ENCODE data around the gene CTCF.

Gene CTCF

DNA sequence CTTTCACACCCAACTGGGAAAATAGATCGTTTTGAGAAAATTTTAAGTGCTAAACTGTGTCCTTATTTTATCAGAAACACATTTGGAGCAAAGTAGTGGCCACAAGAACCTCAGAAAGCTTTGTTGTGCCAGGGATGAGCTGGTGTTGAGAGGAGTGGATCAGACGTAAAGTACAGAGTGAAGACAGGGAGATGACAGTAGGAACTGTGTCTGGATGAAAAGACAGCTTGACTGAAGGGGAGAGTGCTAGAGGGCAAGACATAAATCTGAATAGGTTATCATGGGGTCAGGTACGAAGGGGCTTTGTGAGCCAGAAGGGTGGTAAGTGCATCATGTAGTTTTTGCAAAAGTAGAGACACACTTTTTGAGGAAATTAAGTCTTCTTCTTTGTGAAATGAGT is 43.3 kb downstream of the CTCF start:
- no peak for DNase-seq (ENCODE audit: low spot score)

DNA sequence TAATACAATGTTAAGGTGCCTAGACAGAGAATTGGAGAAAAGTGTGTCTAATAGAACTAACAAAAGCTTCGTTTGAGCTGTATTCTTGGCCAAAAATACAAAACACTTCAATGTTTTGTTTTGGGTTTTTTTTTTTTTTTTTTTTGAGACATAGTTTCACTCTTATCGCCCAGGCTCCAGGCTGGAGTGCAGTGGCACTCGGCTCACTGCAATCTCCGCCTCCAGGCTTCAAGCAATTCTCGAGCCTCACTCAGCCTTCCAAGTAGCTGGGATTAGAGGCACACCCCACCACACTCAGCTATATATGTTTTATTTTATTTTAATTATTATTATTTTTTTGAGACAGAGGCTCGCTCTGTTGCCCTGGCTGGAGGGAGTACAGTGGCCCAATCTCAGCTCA is 44.3 kb downstream of the CTCF start:
- DNase-seq (ENCODE audit: low spot score), result no peak

DNA sequence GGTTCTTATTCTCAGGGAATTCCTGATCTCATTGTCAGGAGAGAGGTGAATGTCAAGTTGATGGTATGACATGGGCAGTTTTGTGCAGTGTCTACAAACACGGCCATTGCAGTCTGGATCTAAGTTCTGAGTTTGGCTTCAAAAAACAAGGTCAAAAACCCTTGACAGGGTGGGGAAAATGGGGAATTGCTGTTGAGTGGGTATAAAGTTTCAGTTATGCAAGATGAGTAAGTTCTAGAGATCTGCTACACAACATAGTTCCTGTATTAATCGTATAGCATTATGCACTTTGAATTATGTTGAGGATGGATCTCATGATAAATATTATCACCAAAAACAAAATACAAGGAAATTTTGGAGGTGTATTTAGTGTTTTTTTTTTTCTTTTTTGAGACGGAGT is 46.0 kb downstream of the CTCF start:
- no peak for DNase-seq (ENCODE audit: low spot score)

DNA sequence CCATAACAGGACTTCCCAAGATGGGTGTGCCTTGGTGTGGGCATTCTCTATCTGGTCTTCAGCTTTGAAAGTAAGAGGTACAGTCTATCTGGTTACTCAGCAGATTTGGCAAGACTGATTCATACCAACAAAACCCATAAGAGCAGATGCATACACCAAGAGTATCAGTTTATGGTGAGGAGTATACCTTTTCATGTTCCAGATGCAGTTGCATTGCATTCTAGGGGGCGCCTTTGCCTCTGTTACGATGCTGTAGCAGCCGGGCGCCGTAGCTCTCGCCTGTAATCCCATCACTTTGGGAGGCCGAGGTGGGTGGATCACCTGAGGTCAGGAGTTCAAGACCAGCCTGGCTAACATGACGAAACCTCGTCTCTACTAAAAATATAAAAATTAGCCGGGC is 51.5 kb downstream of the CTCF start:
- DNase-seq (ENCODE audit: low spot score), result no peak

DNA sequence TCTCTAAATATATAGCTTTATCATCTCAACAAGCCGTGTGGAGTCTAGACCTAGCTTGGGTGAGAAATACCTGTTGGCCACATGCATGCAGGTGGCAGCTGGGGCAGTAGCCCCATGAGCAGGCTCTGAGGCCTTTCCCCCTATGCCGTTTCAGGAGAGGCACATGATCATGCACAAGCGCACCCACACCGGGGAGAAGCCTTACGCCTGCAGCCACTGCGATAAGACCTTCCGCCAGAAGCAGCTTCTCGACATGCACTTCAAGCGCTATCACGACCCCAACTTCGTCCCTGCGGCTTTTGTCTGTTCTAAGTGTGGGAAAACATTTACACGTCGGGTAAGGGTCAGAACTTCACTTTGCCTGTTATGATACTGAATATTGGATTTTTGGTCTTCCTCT is 65.9 kb downstream of the CTCF start:
- DNase-seq (ENCODE audit: low spot score), result no peak

DNA sequence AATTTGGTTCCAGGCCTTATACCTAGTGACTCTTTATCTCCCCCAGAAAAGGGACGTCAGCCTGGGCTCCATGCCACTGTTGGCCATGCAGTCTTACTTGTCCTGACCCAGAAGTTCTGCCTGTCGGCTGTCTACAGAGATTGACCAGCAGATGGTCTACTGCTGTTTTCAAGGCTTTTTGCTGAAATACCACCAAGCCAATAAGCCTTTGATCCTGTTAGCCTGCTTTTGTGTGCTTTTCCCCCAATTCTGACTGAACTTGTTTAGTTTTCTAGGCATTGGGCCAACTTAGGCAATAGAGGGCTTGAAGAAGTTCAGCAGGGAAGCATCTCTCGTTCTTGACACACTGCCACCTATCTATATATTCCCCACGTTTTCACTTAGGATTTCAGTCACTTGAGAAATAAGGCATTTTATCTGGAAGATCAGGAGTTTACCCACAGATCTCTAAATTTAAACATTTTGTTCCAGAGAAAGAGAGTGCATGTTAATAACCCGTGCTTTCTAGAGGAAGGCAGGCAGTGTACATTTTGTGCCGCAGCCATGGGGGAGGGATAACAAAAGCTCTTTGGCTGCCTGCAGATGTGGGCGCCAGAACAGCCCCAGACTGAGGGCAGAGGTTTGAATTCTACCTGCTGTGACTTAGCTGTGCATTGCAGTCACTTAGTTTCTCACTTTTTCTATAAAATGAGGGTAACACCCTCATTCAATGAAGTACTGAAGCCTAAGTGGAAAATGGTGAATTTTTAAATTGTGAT is 70.3 kb downstream of the CTCF start:
- no peak for DNase-seq (ENCODE audit: low spot score)

DNA sequence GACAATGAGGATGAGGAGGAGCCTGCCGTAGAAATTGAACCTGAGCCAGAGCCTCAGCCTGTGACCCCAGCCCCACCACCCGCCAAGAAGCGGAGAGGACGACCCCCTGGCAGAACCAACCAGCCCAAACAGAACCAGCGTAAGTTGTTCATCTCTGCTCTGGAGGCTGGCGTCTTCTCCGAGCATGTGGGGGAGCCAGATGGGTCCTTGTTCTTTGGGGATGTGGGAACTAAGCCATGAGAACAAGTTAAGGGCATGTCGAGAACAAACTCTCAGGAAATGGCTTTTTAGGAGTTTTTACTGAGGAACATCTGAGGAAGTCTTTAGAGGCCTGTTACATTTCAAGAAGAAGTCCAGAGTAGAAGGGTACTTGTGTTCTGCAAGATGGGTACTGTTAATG is 74.4 kb downstream of the CTCF start:
- DNase-seq (ENCODE audit: low spot score), result no peak

DNA sequence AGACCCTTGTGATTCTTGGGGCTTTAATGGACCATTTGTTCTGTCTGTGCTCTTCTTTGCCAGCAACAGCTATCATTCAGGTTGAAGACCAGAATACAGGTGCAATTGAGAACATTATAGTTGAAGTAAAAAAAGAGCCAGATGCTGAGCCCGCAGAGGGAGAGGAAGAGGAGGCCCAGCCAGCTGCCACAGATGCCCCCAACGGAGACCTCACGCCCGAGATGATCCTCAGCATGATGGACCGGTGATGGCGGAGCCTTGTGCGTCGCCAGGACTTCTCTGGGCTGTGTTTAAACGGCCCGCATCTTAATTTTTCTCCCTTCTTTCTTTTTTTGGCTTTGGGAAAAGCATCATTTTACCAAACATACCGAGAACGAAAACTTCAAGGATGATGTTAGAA is 75.3 kb downstream of the CTCF start:
- DNase-seq (ENCODE audit: low spot score), result no peak

DNA sequence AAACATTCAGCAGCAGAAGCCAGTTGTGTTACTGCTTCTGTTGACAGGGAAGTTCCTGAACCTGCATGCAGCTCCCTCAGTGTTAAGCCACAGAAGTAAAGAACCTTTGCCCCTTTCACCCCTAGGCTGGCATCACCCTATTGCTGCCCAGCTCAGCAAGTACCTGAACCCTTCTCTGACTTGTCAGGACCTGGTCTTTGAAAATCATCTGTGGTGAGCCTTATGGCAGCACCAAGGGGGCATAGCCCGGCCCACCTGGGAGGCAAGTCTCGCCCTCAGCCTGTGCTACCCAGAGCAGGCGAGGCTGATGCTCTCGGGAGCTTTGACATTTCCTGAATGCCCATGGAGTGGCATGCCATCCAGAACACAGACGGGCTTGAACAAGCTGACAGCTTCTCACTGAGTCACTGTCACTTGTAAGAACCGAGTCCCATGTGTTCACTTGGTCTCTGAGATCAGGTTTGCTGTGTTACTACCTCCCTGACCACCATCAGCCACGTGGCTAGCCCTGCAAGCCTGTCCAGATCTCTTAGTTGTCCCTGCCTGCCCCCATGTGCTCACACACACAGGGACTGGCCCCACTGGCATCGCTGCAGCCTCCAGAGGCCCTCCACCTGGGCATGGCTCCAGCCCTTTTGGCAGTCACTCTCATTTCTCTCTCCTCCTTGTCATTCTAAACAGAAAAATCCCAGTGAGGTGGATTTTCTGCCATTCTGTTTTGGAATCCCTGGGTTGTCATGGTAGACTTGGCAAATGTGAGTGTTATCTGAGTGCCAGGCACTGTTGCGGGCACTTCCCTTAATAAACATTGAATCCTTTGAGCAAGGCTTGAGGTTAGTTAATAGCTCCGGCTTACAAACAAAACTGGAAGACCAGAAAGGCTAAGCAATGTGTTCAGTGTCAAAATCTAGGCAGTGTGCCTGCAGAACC is 79.7 kb downstream of the CTCF start:
- DNase-seq (ENCODE audit: low spot score), result no peak

DNA sequence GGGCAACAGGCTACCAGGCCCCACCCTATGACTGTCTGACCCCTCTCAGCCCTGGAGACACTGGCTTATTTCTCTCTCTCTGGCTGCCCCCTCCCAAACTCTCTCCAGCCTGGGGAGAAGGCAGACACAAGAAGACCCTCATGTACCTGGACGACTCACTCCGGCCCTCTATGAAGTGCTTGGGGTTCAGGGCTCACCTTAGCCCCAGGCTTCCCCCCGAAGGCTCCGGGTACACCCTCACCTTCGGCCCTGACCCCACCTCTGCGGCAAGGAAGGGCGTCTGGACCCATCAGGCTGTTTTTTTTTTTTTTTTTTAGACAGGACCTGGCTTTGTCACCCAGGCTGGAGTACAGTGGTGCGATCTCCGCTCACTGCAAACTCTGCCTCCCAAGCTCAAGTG is 81.7 kb downstream of the CTCF start:
- DNase-seq (ENCODE audit: low spot score), result no peak

GRCh38 chr16:67645397-67646121 is 83.2 kb downstream of the CTCF start:
- no peak for DNase-seq (ENCODE audit: low spot score)

- DNase-seq (ENCODE audit: low spot score), result no peak
Measured at GRCh38 chr16:67647111-67647651, 84.9 kb downstream of the CTCF start.

DNA sequence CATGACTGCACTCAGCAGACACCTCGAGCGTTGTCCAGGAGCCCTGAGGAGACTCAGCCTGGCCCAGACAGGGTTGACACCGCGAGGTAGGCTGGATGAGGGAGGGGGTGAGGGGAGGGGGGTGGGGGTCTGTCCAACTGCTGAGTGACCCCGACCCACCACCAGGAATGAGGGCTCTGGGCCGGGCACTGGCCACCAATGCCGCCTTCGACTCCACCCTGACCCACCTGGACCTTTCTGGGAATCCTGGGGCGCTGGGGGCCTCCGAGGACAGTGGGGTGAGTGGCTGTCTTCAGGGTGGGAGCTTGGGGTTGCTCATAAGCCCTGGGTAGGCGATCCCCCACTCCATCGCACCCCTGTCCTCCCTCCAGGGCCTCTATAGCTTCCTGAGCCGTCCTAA is 85.4 kb downstream of the CTCF start:
- no peak for DNase-seq (ENCODE audit: low spot score)

DNA sequence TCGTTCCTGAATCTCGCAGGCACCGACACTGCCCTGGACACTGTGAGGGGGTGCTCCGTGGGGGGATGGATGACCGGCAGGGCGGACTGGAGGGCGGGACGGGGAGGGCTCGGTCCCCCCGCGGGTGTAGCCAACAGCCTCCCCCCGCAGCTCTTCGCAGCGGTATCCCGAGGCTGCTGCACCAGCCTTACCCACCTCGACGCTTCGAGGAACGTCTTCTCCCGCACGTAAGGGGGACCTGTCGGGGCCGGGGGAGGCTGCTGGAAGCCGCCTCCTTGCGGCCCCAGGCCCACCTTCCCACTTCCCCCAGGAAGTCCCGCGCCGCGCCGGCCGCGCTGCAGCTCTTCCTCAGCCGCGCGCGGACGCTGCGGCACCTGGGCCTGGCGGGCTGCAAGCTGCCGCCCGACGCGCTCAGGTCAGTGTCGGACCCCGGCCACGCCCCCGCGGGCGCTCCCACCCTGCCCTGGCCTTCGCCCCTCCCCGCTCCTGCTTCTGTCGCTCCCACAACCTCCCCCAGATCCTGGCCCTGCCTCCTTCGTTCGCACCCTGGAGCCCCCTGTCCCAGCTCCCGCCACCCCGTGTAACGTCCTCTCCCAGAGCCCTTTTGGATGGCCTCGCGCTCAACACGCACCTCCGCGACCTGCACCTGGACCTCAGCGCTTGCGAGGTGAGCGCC is 85.9 kb downstream of the CTCF start:
- no peak for DNase-seq (ENCODE audit: low spot score)

- DNase-seq (ENCODE audit: low spot score), result no peak
Measured at GRCh38 chr16:67648764-67649407, 86.6 kb downstream of the CTCF start.

DNA sequence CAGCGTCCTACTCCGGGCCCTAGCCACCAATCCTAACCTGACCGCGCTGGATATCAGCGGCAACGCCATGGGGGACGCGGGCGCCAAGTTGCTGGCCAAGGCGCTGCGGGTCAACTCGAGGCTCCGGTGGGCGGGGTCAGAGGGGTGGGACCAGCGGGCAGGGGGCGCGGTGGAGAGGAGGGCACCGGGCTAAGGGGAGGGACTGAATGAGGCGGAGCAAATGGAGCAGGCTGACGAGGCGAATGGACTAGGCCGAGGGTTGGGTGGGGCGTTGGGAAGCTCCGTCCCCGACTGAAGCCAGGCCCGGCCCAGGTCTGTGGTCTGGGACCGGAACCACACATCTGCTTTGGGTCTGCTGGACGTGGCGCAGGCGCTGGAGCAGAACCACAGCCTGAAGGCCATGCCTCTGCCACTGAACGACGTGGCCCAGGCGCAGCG is 87.2 kb downstream of the CTCF start:
- DNase-seq (ENCODE audit: low spot score), result no peak

GRCh38 chr16:67650023-67650422 is 87.7 kb downstream of the CTCF start:
- no peak for DNase-seq (ENCODE audit: low spot score)

DNA sequence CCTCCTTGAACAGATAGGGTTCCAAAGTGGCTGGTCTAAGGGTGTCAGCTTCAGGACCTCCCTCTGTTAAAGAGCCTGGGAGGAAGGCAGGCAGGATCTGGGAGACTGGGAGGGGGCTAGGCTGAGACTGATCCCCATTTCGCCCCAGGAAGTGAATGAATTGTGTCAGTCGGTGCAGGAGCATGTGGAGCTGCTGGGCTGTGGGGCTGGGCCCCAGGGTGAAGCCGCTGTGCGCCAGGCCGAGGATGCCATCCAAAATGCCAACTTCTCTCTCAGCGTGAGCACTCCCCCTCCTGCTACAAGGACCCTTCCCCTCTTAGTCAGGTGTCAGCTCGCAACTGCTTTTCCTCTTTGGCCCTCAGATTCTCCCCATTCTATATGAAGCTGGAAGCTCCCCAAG is 88.7 kb downstream of the CTCF start:
- DNase-seq (ENCODE audit: low spot score), result no peak

GRCh38 chr16:67651847-67652246 is 89.5 kb downstream of the CTCF start:
- no peak for DNase-seq (ENCODE audit: low spot score)

GRCh38 chr16:67652578-67653127 is 90.3 kb downstream of the CTCF start:
- DNase-seq (ENCODE audit: low spot score), result peak; percentile 58

Measured in LoVo (cell line).